AG09309 (cell line): ENCODE data around the gene GPX4.
A peak's percentile ranks its signal among the peaks of the same experiment; 100 is the strongest.

Experiments
- DNase-seq: peaks from one replicate; pipeline ENCODE4 v3.0.0-alpha.2; 2010; ENCODE audit warnings: low read depth
- H3K4me3 ChIP-seq: 2 replicates; pipeline ENCODE4 v1.5.1; 2011; ENCODE audit warnings: mild to moderate bottlenecking, low read depth, low read length, moderate library complexity; ENCODE audit not compliant: control insufficient read depth
- TF ChIP-seq, protein P1 (sequence below): IDR thresholded peaks from 2 replicates; pipeline ENCODE4 v1.5.1; 2011; ENCODE audit warnings: mild to moderate bottlenecking, low read depth, low read length, inconsistent platforms; ENCODE audit not compliant: insufficient read depth, control insufficient read depth; ENCODE audit errors: missing control alignments

Gene GPX4

DNA sequence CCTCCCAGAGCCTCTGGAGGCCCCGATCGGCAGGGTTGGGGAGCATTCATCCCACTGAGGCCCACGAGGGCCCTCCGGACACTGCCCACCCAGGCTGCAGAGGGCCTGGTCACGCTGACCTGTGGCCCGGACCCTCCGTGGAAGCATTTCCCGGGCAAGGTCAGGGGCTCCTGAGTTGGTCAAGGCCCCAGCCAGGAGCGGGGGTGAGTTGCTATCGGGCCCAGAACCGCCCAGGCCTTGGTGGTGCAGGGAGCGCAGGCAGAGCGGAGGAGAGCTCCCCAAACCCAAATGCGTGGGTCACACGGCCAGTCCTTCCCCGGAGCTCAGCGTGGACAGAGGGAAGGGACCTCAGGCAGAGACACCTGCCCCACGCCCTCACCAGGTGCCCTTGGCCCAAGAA lies 25.7 kb downstream of the GPX4 start:
- DNase-seq: no peak
- TF ChIP-seq, protein P1, sequence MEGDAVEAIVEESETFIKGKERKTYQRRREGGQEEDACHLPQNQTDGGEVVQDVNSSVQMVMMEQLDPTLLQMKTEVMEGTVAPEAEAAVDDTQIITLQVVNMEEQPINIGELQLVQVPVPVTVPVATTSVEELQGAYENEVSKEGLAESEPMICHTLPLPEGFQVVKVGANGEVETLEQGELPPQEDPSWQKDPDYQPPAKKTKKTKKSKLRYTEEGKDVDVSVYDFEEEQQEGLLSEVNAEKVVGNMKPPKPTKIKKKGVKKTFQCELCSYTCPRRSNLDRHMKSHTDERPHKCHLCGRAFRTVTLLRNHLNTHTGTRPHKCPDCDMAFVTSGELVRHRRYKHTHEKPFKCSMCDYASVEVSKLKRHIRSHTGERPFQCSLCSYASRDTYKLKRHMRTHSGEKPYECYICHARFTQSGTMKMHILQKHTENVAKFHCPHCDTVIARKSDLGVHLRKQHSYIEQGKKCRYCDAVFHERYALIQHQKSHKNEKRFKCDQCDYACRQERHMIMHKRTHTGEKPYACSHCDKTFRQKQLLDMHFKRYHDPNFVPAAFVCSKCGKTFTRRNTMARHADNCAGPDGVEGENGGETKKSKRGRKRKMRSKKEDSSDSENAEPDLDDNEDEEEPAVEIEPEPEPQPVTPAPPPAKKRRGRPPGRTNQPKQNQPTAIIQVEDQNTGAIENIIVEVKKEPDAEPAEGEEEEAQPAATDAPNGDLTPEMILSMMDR: no peak
- peak overlapping the region; percentile 1; the same call in 1 of the 2 replicates for H3K4me3 ChIP-seq

DNA sequence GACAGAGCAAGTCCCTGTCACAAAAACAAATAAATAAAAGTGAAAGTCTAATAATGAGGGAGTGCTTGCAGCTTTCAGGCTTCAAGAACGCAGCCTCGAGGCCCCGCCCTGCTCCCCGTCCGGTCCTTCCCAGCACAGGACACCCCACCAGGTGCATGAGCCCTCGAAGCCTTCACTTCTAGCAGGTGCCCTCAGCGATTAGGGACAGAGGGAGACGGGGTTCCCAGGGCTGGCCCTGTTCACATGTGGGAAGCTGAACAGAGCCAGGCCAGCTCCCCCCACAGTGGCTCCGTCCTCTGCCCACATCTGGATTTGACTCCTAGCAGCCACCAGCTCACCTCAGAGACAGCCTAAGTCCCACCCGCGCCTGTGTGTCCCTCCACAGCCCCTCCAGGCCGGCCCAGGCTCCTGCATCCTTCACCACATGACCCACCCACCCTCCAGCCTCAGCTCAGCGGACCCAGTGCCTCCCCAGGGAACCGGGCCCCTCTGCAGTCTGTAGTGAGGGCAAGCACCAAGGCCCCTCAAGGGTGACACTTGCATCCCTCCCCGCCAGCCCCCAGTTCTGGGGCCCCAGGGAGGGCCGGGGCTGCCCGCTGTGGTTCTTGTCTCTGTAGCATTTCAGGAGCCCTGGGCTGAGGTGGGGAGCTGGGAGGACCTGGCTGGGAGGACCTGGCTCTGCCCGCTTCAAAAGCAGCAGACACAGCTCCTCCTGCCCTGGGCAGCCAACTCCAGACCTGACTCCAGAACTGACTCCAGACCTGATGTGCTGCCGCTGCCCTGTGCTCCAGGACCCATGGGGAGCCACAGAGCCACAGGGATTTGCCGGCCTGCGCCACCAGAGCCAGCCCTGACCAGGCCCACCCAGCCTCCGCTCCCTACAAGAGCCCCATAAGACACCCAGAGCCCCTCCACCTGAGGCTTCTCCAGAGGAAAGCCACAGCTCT lies 27.2 kb downstream of the GPX4 start:
- H3K4me3 ChIP-seq: peak overlapping the region; percentile 84
- TF ChIP-seq, protein P1: no peak
- DNase-seq: no peak

DNA sequence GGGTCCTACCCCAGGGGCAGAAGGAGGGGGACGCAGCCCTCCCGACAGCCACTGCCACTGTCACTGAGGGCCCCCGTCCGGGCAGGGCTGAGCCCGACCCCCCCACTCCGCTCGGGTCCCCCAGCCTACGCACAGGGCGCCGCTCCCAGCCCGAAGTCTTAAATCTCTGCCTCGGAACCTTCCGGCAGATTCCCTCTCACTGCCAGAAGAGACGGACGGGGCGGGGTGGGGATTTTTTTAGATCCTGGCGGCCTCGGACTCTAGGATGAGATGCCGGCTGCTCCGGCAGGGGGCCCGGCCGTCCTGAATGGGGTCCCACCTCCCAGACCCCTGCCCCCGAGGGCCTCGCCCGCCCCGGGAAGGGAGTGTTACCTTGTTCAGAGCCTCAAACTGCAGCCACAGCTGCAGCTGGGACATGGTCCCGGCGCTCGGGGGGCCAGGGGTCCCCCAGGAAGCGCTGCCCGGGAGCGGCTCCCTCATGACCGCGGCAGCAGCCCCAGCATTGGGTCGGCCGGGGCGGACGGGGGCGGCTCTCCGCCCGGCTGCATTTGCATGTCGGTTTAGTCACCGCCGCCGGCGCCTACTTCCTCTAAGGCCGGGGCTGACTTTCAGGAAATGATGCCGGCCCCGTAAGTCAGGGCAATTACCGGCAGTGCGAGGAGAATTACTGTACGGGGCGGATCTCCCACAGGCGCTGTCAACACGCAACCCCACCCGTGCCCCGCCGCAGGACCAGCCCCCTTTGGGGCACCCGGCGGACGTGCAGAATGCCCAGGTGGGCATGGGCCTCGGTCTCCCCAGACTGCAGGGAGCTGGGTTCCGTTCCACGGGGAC lies 28.1 kb downstream of the GPX4 start:
- H3K4me3 ChIP-seq: peak overlapping the region; percentile 84
- DNase-seq: peak; percentile 71
- TF ChIP-seq, protein P1: peak; percentile 20

DNA sequence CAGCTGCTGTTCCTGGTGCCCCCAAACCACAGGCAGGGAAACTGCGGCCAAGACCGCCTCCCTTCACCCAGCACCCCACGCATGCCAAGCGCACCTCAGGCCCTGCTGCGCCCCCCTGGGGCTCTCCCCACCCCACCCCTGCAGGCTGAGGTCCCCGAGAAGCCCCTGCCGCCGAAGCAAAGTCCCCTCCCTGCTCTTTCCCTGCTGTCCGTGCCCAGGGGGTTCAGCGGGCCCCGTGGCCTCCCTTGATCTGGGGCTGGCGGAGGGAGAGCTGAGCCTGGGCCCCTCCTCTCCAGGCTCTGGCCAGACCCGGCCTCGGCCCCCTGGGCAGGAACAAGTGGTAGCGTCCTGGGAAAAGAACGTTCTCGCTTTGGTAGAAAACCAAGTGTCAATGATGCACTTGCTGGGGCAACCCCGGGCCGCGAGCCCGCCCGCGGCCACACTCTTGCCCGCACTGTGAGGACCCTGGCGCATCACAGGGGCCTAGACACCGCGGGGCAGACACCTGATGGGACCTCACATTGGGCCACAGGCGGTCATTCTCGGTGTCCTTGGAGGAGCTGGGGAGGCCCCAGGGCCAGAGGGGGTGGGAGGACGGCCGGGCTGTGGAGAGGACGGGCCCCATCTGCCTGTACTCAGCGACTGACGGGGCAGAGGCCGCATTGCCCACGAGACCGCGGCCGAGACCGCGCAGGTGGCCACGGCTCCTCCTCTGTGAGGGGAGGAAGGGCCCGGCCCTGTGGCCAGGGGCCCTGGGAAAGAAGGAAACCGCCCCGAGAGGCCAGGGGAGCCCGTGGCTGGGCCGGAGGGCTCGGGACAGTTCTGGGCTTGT lies 29.0 kb downstream of the GPX4 start:
- TF ChIP-seq, protein P1: no peak
- peak overlapping the region; percentile 84 for H3K4me3 ChIP-seq
- no peak for DNase-seq

DNA sequence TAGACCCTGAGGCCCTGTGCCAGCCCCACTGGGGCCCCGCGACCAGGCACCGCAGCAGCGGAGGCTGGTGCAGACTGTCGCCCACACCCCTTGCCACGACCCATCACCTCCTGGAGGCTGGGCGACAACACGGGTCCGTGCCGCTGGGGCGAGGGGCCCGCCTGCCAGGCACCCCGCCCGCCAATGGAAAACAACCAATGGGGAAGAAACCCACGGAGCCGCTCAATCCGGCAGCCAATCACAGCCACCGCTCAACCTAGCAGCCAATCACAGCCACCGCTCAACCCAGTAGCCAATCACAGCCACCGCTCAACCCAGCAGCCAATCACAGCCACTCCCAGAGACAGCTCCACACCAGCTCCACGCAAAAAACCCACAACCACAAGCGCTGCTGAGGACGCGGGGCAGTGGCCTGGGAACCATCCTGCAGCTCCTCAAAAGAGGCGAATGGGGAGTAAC lies 29.7 kb downstream of the GPX4 start:
- H3K4me3 ChIP-seq: no peak overlapping the region
- TF ChIP-seq, protein P1: no peak
- DNase-seq: no peak

DNA sequence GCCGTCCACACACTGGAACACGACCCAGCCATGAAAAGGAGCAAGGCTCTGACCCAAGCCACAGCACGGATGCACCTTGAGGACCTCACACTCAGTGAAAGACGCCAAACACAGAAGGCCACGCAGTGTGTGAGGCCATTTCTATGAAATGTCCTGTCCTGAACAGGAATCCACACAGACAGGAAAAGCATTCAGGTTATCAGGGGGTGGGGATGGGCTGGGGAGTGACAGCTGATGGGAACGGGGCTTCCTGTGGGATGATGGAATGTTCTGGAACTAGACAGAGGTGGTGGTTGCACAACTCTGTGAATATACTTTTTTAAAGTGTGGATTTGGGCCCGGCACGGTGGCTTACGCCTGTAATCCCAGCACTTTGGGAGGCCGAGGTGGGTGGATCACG lies 30.6 kb downstream of the GPX4 start:
- H3K4me3 ChIP-seq: no peak overlapping the region
- DNase-seq: no peak
- TF ChIP-seq, protein P1: no peak
